Measurements from ENCODE around the gene ASPHD2. TPM values are rescaled to one million over a fixed set of nuclear protein-coding genes. Genes with fewer than 3 reads are reported as not detected.
"Not testable (repeated sequence)": the region's sequence is repeated elsewhere in the genome, so short reads cannot be mapped to it uniquely, and the experiment has no call there.

ASPHD2 gene
- total RNA-seq (2014; rRNA removed; shearing (Covaris generic)), result 0.16 and 0.20 TPM in 2 replicates

- DNase-seq (ENCODE audit: low spot score), result peak; percentile 14
Observed at GRCh38 chr22:26428515-26429457, at the start of gene ASPHD2. Gene ASPHD2, plus strand, starts transcription at chr22:26429260. Its CDS starts 4,356 bp downstream, at chr22:26433616.

- no peak for DNase-seq (ENCODE audit: low spot score)
Observed at GRCh38 chr22:26380072-26380830, 48.8 kb upstream of the ASPHD2 start.

DNA sequence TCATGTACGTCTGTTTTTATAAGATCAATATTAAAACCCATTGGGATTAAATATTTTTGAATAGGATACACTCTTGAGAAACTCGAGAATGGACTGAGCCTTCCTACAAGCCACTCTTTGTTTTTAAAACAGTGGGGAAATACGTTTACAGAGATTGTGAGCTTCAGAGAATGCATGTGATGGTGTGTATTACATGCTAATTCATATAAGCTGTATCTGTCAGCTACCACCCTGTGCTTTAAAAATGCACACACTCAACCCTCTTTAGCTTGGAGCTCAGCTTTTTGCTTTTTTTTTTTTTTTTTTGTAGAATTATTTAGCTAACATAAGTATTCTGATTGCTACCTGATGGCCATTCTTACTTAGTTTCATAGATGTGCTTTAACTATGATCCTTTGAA lies 46.3 kb upstream of the ASPHD2 start:
- no peak for DNase-seq (ENCODE audit: low spot score)

DNA sequence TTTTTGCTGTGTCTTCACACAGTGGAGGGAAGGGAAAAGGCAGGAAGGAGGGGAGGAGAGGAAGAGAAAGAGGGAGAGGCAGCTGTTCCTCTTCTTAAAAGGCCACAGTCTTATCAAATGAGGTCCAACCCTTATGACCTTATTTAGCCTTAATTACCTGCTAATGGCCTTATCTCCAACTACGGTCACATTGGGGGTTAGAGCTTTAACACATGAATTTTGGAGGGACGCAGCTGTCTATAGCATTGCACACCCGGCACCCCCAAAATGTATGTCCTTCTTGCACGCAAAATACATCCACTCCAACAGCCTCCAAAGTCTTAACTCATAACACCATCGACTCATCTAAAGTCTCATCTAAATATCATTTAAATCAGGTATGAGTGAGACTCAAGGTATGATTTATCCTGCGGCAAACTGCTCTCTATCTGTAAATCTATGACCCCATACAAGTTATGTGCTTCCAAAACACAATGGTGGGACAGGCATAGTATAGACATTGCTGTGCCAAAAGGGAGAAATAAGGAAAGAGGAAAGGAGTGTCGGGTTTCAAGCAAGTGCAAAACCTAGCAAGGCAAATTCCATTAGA lies 45.0 kb upstream of the ASPHD2 start:
- no peak for DNase-seq (ENCODE audit: low spot score)

- DNase-seq (ENCODE audit: low spot score), result no peak
Observed at GRCh38 chr22:26385164-26385563, 43.9 kb upstream of the ASPHD2 start.

GRCh38 chr22:26389125-26389524 lies 39.9 kb upstream of the ASPHD2 start:
- no peak for DNase-seq (ENCODE audit: low spot score)

DNA sequence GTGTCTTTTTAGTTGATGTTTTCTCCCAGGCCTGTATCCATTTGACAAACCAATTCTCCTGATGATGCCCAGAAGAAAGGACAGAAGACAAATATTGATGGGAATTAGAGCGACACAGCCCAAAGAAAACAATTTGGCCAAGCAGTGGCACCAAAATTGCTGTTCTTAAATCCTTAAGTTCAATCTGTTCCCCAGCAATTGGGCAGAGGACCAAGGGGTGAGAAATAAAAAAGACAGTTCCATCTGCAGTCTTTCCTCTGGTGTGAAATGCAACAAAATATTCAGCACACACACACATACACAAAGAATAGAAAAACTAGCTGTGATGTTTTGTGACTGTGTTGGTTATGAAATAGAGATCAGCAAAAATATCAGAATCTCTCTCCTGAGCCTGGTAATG lies 38.0 kb upstream of the ASPHD2 start:
- no peak for DNase-seq (ENCODE audit: low spot score)

- no peak for DNase-seq (ENCODE audit: low spot score)
Observed at GRCh38 chr22:26391623-26392022, 37.4 kb upstream of the ASPHD2 start.

DNA sequence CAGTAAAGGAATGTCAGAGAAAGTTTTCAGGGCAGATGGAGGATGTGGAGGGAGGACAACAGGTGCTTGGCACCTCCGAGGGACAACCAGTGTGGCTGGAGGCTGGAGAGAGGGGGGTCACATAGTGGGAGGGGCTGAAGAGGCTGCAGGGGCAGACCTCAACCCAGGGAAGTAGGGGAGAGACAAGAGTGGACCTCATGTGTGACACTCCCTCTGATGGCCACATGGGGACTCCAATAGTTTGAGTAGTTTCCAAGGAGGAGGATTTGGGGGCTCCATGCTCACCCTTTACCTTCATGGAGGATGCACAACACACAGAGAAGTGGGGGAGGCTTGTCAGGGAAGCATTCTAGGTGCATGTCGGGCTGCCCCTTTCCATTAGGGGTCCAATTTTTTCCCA lies 35.1 kb upstream of the ASPHD2 start:
- no peak for DNase-seq (ENCODE audit: low spot score)

GRCh38 chr22:26394777-26395176 lies 34.3 kb upstream of the ASPHD2 start:
- DNase-seq (ENCODE audit: low spot score), result no peak

GRCh38 chr22:26395926-26396325 lies 33.1 kb upstream of the ASPHD2 start:
- no peak for DNase-seq (ENCODE audit: low spot score)

GRCh38 chr22:26398741-26399153 lies 30.3 kb upstream of the ASPHD2 start:
- peak; percentile 45 for DNase-seq (ENCODE audit: low spot score)

DNA sequence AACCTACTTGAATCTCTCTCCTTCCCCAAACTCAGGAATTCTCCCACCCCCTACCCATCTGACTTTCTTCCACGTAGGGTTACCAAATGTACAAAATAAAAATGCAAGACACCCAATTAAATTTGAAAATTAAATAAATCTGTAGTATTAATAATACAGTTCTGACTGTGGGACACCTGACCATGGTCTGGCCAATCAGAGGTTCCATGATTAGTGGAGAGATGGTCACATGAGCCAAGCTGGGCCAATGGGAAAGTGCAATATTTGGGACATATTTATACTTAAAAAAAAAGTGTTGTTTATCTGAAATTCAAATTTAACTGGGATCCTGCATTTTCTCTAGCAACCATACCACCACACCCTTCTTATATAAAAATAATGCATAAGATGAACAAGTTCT lies 29.8 kb upstream of the ASPHD2 start:
- no peak for DNase-seq (ENCODE audit: low spot score)

GRCh38 chr22:26401726-26402125 lies 27.3 kb upstream of the ASPHD2 start:
- no peak for DNase-seq (ENCODE audit: low spot score)

- no peak for DNase-seq (ENCODE audit: low spot score)
Observed at GRCh38 chr22:26404851-26405421, 24.1 kb upstream of the ASPHD2 start.

- no peak for DNase-seq (ENCODE audit: low spot score)
Observed at GRCh38 chr22:26406118-26406517, 22.9 kb upstream of the ASPHD2 start.

DNA sequence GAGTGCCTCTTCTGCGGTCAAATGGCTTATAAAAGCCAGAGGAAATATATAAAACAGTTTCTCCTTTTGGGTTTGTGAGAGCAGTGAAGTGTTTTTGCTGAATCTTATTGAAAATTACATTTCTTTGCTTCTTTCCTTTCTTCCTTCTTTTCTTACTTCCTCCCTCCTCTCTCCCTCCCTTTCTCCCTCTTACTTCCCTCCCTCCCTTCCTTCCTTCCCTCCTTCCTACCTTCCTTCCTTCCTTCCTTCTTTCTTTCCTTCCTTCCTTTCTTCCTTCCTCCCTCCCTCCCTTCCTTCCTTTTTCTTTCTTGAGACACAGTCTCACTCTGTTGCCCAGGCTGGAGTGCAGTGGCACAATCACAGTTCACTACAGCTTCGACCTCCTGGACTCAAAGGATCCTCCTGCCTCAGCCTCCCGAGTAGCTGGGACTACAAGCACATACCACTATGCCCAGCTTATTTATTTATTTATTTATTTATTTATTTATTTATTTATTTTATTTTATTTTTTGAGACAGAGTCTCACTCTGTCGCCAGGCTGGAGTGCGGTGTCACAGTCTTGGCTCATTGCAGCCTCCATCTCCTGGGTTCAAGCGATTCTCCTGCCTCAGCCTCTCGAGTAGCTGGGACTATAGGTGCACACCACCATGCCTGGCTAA lies 20.4 kb upstream of the ASPHD2 start:
- DNase-seq (ENCODE audit: low spot score), result not testable (repeated sequence)

GRCh38 chr22:26409719-26410335 lies 19.2 kb upstream of the ASPHD2 start:
- DNase-seq (ENCODE audit: low spot score), result no peak

GRCh38 chr22:26410386-26410785 lies 18.7 kb upstream of the ASPHD2 start:
- DNase-seq (ENCODE audit: low spot score), result no peak

GRCh38 chr22:26414347-26414746 lies 14.7 kb upstream of the ASPHD2 start:
- no peak for DNase-seq (ENCODE audit: low spot score)

GRCh38 chr22:26416256-26416655 lies 12.8 kb upstream of the ASPHD2 start:
- no peak for DNase-seq (ENCODE audit: low spot score)
